ENCODE results near the gene RPA1. TPM values are rescaled to one million over a fixed set of nuclear protein-coding genes. Genes with fewer than 3 reads are reported as not detected.

Gene RPA1
- polyA plus RNA-seq, 1 experiment, result 67.9 TPM

DNA sequence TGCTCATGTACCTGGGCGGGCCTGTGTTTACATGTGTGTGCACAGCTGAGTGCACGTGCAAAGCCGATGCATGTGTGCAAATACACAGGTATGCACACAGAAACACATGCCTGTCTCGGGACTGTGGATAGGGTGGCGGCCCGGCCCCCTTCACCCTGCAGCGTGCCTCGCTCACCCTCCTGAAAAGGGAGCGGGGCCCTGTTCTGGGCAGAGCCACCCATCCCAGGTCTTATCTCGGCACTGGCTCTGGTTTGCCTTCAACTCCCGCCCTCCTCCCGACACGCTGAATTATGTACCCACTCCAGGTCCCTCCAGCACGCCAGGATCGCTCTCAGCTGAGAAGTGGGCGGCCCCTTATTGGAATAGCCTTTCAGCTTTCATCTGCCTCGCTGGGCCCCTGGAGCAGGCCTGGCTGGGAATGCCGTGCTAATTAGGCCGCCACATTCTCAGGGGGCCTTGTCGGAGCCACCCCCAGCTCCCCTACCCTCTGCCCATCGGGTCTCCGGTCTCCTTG lies 117.5 kb downstream of the RPA1 start:
- ChIA-PET POLR2A (no interaction called here), CTCF (interaction anchor here (0.5 kb wide), 1 partner anchor 341 kb away, joined by 3 read pairs; no protein-coding TSS in a partner anchor)
- DNase-seq (ENCODE audit: low read depth), result no peak
- Histone ChIP-seq H3K27me3 (ENCODE audit: control insufficient read depth, insufficient read depth, low read length) (no peaks in the 10 kb centered on the region), H3K4me3 (ENCODE audit: low read depth, low read length) (no peak overlapping the region), H3K36me3 (ENCODE audit: control insufficient read depth, insufficient read depth, low read length) (no peaks in the 10 kb centered on the region)
- TF ChIP-seq, protein P1, sequence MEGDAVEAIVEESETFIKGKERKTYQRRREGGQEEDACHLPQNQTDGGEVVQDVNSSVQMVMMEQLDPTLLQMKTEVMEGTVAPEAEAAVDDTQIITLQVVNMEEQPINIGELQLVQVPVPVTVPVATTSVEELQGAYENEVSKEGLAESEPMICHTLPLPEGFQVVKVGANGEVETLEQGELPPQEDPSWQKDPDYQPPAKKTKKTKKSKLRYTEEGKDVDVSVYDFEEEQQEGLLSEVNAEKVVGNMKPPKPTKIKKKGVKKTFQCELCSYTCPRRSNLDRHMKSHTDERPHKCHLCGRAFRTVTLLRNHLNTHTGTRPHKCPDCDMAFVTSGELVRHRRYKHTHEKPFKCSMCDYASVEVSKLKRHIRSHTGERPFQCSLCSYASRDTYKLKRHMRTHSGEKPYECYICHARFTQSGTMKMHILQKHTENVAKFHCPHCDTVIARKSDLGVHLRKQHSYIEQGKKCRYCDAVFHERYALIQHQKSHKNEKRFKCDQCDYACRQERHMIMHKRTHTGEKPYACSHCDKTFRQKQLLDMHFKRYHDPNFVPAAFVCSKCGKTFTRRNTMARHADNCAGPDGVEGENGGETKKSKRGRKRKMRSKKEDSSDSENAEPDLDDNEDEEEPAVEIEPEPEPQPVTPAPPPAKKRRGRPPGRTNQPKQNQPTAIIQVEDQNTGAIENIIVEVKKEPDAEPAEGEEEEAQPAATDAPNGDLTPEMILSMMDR (IDR thresholded peaks at IDR 0.05; ENCODE audit: insufficient read depth, low read depth, low read length), result no peak

DNA sequence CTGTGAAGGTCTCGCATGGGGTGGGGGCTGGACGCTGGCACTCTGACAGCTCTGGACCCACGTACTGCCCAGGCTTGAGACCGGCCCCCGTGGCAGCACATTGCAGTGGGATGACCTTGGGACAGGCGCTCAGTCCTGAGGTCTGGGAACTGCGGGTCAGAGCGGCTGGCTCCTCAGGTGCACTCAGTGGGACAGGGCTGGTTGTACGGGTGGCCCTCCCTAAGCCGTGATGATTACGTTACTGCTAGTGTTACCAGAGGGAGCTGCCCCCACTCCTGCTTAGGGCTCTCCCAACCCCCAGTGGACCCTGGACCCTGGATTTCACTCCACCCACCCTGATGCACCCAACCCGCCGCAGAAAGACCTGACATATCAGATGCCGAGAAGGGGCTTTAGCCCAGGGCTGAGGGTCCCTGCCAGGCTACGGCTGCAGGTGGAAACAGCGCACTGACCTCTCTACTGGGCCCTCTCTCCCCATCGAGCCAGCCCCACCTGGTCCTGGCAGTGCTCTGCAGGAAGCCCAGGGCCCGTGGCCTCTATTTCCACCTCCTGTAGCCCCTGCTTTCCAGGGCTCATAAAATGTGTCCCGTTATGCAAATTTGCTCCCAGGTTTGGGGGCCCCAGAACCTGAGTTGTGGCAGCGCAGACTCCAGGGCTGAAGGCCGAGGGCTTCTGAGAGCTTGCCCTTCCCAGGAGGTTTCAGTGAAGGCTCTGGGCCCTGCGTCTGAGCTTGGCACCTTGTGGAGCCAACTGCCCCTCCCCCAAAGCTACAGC lies 118.1 kb downstream of the RPA1 start:
- TF ChIP-seq, protein P1 (IDR thresholded peaks at IDR 0.05; ENCODE audit: insufficient read depth, low read depth, low read length), result no peak
- Histone ChIP-seq H3K36me3 (ENCODE audit: control insufficient read depth, insufficient read depth, low read length) (no peaks in the 10 kb centered on the region), H3K27me3 (ENCODE audit: control insufficient read depth, insufficient read depth, low read length) (no peaks in the 10 kb centered on the region), H3K4me3 (ENCODE audit: low read depth, low read length) (no peak overlapping the region)
- POLR2A ChIA-PET, result no interaction called here
- no peak for DNase-seq (ENCODE audit: low read depth)
- CTCF ChIA-PET, result interaction anchor here (0.5 to 1.6 kb wide), 2 partner anchors 11 to 341 kb away, joined by 3 read pairs; no protein-coding TSS in a partner anchor

DNA sequence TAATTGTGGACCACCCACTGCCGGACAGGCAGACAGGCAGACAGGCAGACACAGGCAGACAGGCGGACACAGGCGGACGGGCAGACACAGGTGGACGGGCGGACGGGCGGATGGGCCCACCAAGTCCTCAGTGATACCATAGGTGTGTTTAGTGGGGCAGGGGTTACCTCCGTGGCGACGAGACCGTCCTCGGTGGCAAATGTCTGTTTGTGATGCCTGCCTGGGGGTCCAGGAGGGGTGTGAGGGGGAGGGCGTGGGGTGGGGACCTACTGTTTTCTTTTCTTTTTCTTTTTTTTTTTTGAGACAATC lies 118.7 kb downstream of the RPA1 start:
- Histone ChIP-seq H3K27me3 (ENCODE audit: control insufficient read depth, insufficient read depth, low read length) (no peaks in the 10 kb centered on the region), H3K36me3 (ENCODE audit: control insufficient read depth, insufficient read depth, low read length) (no peaks in the 10 kb centered on the region), H3K4me3 (ENCODE audit: low read depth, low read length) (no peak overlapping the region)
- POLR2A ChIA-PET, result no interaction called here
- CTCF ChIA-PET, result interaction anchor here (1.6 kb wide), 1 partner anchor 10 kb away, joined by 3 read pairs; no protein-coding TSS in a partner anchor
- TF ChIP-seq, protein P1 (IDR thresholded peaks at IDR 0.05; ENCODE audit: insufficient read depth, low read depth, low read length), result no peak
- DNase-seq (ENCODE audit: low read depth), result no peak

Other genes starting within 250 kb of the RPA1 start
- gene SLC43A2, start 201.2 kb upstream of the RPA1 start, polyA plus RNA-seq (2011; rRNA removed), result 5.0 and 8.9 TPM in 2 replicates
- gene SCARF1, start 184.3 kb upstream of the RPA1 start, polyA plus RNA-seq (2011; rRNA removed), result 0.11 and 0.12 TPM in 2 replicates
- 5.3 and 6.2 TPM in 2 replicates for gene RILP, start 180.1 kb upstream of the RPA1 start, polyA plus RNA-seq (2011; rRNA removed)
- gene PRPF8, start 145.1 kb upstream of the RPA1 start, polyA plus RNA-seq (2011; rRNA removed), result 113 and 194 TPM in 2 replicates
- 2.5 and 3.9 TPM in 2 replicates for gene TLCD2, start 119.6 kb upstream of the RPA1 start, polyA plus RNA-seq (2011; rRNA removed)
- 3.0 and 4.8 TPM in 2 replicates for gene WDR81, start 105.3 kb upstream of the RPA1 start, polyA plus RNA-seq (2011; rRNA removed)
- 0.02 TPM in 1 of 2 replicates, not detected in the other for gene SERPINF2, start 87.1 kb upstream of the RPA1 start, polyA plus RNA-seq (2011; rRNA removed)
- 174 and 221 TPM in 2 replicates for gene SERPINF1, start 67.9 kb upstream of the RPA1 start, polyA plus RNA-seq (2011; rRNA removed)
- 4.4 and 4.5 TPM in 2 replicates for gene SMYD4, start 103 bp upstream of the RPA1 start, polyA plus RNA-seq (2011; rRNA removed)
- 0.16 and 0.32 TPM in 2 replicates for gene RTN4RL1, start 195.3 kb downstream of the RPA1 start, polyA plus RNA-seq (2011; rRNA removed)
- gene DPH1, start 200.1 kb downstream of the RPA1 start, polyA plus RNA-seq (2011; rRNA removed), result 36.1 and 54.6 TPM in 2 replicates
- gene OVCA2, start 212.0 kb downstream of the RPA1 start, polyA plus RNA-seq (2011; rRNA removed), result 42.0 and 56.7 TPM in 2 replicates
- gene HIC1, start 225.1 kb downstream of the RPA1 start, polyA plus RNA-seq (2011; rRNA removed), result 14.8 and 15.1 TPM in 2 replicates

All from BJ (cell line).